ENCODE results near the gene RAB4B.
"Not testable (repeated sequence)": the region's sequence is repeated elsewhere in the genome, so short reads cannot be mapped to it uniquely, and the experiment has no call there.

The RAB4B gene

GRCh38 chr19:40777937-40778705 lies at the start of gene RAB4B:
RAB4B (plus strand) TSS chr19:40778247; CDS start chr19:40778376, 129 bp downstream.
- peak; percentile 97 to 100 (median 99) for DNase-seq

GRCh38 chr19:40730065-40730464 lies 48.0 kb upstream of the RAB4B start:
- DNase-seq: not testable (repeated sequence)

GRCh38 chr19:40732304-40732703 lies 45.7 kb upstream of the RAB4B start:
- not testable (repeated sequence) for DNase-seq

- DNase-seq: no peak
Observed at GRCh38 chr19:40733149-40733548, 44.9 kb upstream of the RAB4B start.

- no peak for DNase-seq
Observed at GRCh38 chr19:40735013-40735771, 42.9 kb upstream of the RAB4B start.

GRCh38 chr19:40736661-40737060 lies 41.4 kb upstream of the RAB4B start:
- DNase-seq: no peak

GRCh38 chr19:40737102-40737644 lies 40.9 kb upstream of the RAB4B start:
- DNase-seq: no peak

- DNase-seq: no peak
Observed at GRCh38 chr19:40739030-40739839, 38.8 kb upstream of the RAB4B start.

- DNase-seq: no peak
Observed at GRCh38 chr19:40739871-40740703, 38.0 kb upstream of the RAB4B start.

- peak in 35 of 56 donors; percentile 5 to 73 (median 28) for DNase-seq
Observed at GRCh38 chr19:40740747-40741146, 37.3 kb upstream of the RAB4B start.

- DNase-seq: no peak
Observed at GRCh38 chr19:40741527-40742390, 36.3 kb upstream of the RAB4B start.

- no peak for DNase-seq
Observed at GRCh38 chr19:40742477-40742876, 35.6 kb upstream of the RAB4B start.

GRCh38 chr19:40742886-40743285 lies 35.2 kb upstream of the RAB4B start:
- DNase-seq: no peak

- DNase-seq: no peak
Observed at GRCh38 chr19:40743926-40744325, 34.1 kb upstream of the RAB4B start.

GRCh38 chr19:40744554-40745401 lies 33.3 kb upstream of the RAB4B start:
- DNase-seq: no peak

GRCh38 chr19:40745402-40745780 lies 32.7 kb upstream of the RAB4B start:
- DNase-seq: no peak

GRCh38 chr19:40747536-40747935 lies 30.5 kb upstream of the RAB4B start:
- DNase-seq: no peak

- peak; percentile 98 to 100 (median 100) for DNase-seq
Observed at GRCh38 chr19:40750058-40750873, 27.8 kb upstream of the RAB4B start, which contains the start of gene ACTMAP. ACTMAP (minus strand) TSS chr19:40750477; CDS start chr19:40749803, 674 bp downstream.
